Loucy (cell line): Measurements from ENCODE around the gene CDH22.
A peak's percentile ranks its signal among the peaks of the same experiment; 100 is the strongest.

Experiments used
- H2AFZ ChIP-seq: fragments of 200-600 bp; sonication (generic); 2 replicates; pipeline ENCODE4 v1.6.0; 2016; ENCODE audit warnings: antibody characterized with exemption, mild to moderate bottlenecking, low read length, moderate library complexity
- H3F3A ChIP-seq: fragments of 200-600 bp; 2 replicates; pipeline ENCODE4 v1.6.0; 2016; ENCODE audit warnings: antibody characterized with exemption, low read depth, mild to moderate bottlenecking
- H3K27me3 ChIP-seq: fragments of 200-600 bp; sonication (generic); 2 replicates; pipeline ENCODE4 v1.6.1; 2014; ENCODE audit warnings: low read length, mild to moderate bottlenecking; ENCODE audit not compliant: insufficient read depth, poor library complexity, severe bottlenecking
- H3K36me3 ChIP-seq: fragments of 200-600 bp; sonication (generic); 2 replicates; pipeline ENCODE4 v1.6.1; 2016; ENCODE audit warnings: low read length; ENCODE audit not compliant: insufficient read depth
- H3K4me1 ChIP-seq: fragments of 200-600 bp; sonication (generic); 2 replicates; pipeline ENCODE4 v1.5.1; 2014; ENCODE audit warnings: low read length, mild to moderate bottlenecking; ENCODE audit not compliant: insufficient read depth, poor library complexity, severe bottlenecking
- H3K4me2 ChIP-seq: fragments of 200-600 bp; sonication (generic); 2 replicates; pipeline ENCODE4 v1.6.0; 2014; ENCODE audit warnings: antibody characterized with exemption, low read length, low read depth, mild to moderate bottlenecking; ENCODE audit not compliant: poor library complexity, severe bottlenecking
- H3K4me3 ChIP-seq: fragments of 200-600 bp; sonication (generic); 2 replicates; pipeline ENCODE4 v1.5.1; 2014; ENCODE audit warnings: low read length, mild to moderate bottlenecking, mixed read lengths; ENCODE audit not compliant: poor library complexity, severe bottlenecking
- H3K79me2 ChIP-seq: fragments of 200-600 bp; sonication (generic); 2 replicates; pipeline ENCODE4 v1.6.1; 2014; ENCODE audit warnings: low read length; ENCODE audit not compliant: insufficient read depth
- H3K9ac ChIP-seq: fragments of 200-600 bp; sonication (generic); 2 replicates; pipeline ENCODE4 v1.6.0; 2014; ENCODE audit warnings: mild to moderate bottlenecking, low read depth, low read length, moderate library complexity; ENCODE audit not compliant: poor library complexity, severe bottlenecking
- H3K9me2 ChIP-seq: fragments of 200-600 bp; sonication (generic); replicated peaks from 2 replicates; pipeline ENCODE4 v1.6.1; 2016; ENCODE audit warnings: low read depth, low read length, mixed read lengths
- H3K9me3 ChIP-seq: fragments of 200-600 bp; sonication (generic); 2 replicates; pipeline ENCODE4 v1.6.1; 2014; ENCODE audit warnings: mild to moderate bottlenecking, antibody characterized with exemption, low read length, low read depth; ENCODE audit not compliant: insufficient read depth
- H4K20me1 ChIP-seq: fragments of 200-600 bp; sonication (generic); 2 replicates; pipeline ENCODE4 v1.6.0; 2014; ENCODE audit warnings: antibody characterized with exemption, low read length, mild to moderate bottlenecking; ENCODE audit not compliant: insufficient read depth, poor library complexity, severe bottlenecking
- CTCF ChIP-seq: fragments of 200-600 bp; sonication (generic); conservative IDR thresholded peaks from 2 replicates; pipeline ENCODE4 v1.5.1; 2014; ENCODE audit warnings: mild to moderate bottlenecking, antibody characterized with exemption, low read length
- EZH2phosphoT487 ChIP-seq: fragments of 200-600 bp; IDR thresholded peaks from 2 replicates; pipeline ENCODE4 v1.6.1; 2018; ENCODE audit warnings: antibody characterized with exemption, mild to moderate bottlenecking, moderate library complexity, borderline replicate concordance

CDH22 gene

GRCh38 chr20:46349035-46349741 is 40.9 kb upstream of the CDH22 start:
- Histone ChIP-seq H3K79me2 (no peaks in the 10 kb centered on the region), H3K4me3 (no peak overlapping the region), H2AFZ (no peak overlapping the region), H4K20me1 (no peaks in the 10 kb centered on the region), H3K9ac (no peak overlapping the region), H3K4me2 (peak overlapping the region; percentile 52), H3K9me2 (no peaks in the 10 kb centered on the region), H3K4me1 (peaks cover 19% of the 10 kb centered on the region), H3F3A (no peaks in the 10 kb centered on the region), H3K36me3 (no peaks in the 10 kb centered on the region), H3K27me3 (no peaks in the 10 kb centered on the region), H3K9me3 (no peaks in the 10 kb centered on the region)
- TF ChIP-seq CTCF (peak; percentile 93), EZH2phosphoT487 (no peak)

GRCh38 chr20:46347841-46348803 is 39.8 kb upstream of the CDH22 start:
- no peak for TF ChIP-seq CTCF
- no peak for TF ChIP-seq EZH2phosphoT487
- H4K20me1 ChIP-seq, result no peaks in the 10 kb centered on the region
- H3K9me2 ChIP-seq, result no peaks in the 10 kb centered on the region
- no peaks in the 10 kb centered on the region for H3K79me2 ChIP-seq
- no peaks in the 10 kb centered on the region for H3F3A ChIP-seq
- no peak overlapping the region for H3K4me3 ChIP-seq
- no peak overlapping the region for H3K4me2 ChIP-seq
- no peak overlapping the region for H2AFZ ChIP-seq
- no peaks in the 10 kb centered on the region for H3K27me3 ChIP-seq
- H3K9me3 ChIP-seq, result no peaks in the 10 kb centered on the region
- peaks cover 19% of the 10 kb centered on the region for H3K4me1 ChIP-seq
- no peaks in the 10 kb centered on the region for H3K36me3 ChIP-seq
- H3K9ac ChIP-seq, result no peak overlapping the region

DNA sequence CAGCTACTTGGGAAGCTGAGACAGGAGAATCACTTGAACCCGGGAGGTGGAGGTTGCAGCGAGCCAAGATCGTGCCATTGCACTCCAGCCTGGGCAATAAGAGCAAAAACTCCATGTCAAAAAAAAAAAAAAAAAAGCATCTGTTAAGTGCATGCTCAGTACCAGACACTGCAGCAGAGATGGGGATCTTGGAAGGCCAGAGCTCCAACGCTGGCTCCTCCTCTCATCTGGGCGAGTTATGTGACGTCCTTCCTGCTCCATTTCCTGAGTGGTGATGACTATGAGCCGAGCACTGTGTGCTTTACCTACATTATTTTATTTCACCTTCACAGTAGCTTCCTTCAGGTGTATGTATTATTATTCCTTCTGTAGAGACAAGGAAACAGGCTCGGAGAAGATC is 38.5 kb upstream of the CDH22 start:
- H3K4me1 ChIP-seq, result peaks cover 19% of the 10 kb centered on the region
- no peaks in the 10 kb centered on the region for H3F3A ChIP-seq
- no peaks in the 10 kb centered on the region for H3K79me2 ChIP-seq
- H3K9me2 ChIP-seq, result no peaks in the 10 kb centered on the region
- H3K9ac ChIP-seq, result no peak overlapping the region
- H3K36me3 ChIP-seq, result no peaks in the 10 kb centered on the region
- H3K9me3 ChIP-seq, result no peaks in the 10 kb centered on the region
- TF ChIP-seq EZH2phosphoT487, result no peak
- TF ChIP-seq CTCF, result no peak
- H2AFZ ChIP-seq, result no peak overlapping the region
- no peak overlapping the region for H3K4me3 ChIP-seq
- no peak overlapping the region for H3K4me2 ChIP-seq
- H4K20me1 ChIP-seq, result no peaks in the 10 kb centered on the region
- no peaks in the 10 kb centered on the region for H3K27me3 ChIP-seq
